Activated effector memory CD4-positive, alpha-beta T cell treated with Interleukin-2 at 50 U/mL for 16 hours (primary cell): ENCODE measurements around the gene ADAMTSL1.

ENCODE experiments used
- DNase-seq: peaks from one replicate; pipeline ENCODE4 v3.0.0-alpha.2; 2020

ADAMTSL1 gene

GRCh38 chr9:18500451-18500850 lies 26.5 kb downstream of the ADAMTSL1 start:
- DNase-seq, result no peak

- no peak for DNase-seq
Measured at GRCh38 chr9:18501949-18502348, 28.0 kb downstream of the ADAMTSL1 start.

GRCh38 chr9:18502546-18502945 lies 28.6 kb downstream of the ADAMTSL1 start:
- no peak for DNase-seq

- no peak for DNase-seq
Measured at GRCh38 chr9:18504707-18505106, 30.8 kb downstream of the ADAMTSL1 start.

GRCh38 chr9:18507151-18507550 lies 33.2 kb downstream of the ADAMTSL1 start:
- DNase-seq, result no peak

GRCh38 chr9:18516514-18516913 lies 42.6 kb downstream of the ADAMTSL1 start:
- no peak for DNase-seq

GRCh38 chr9:18516965-18517364 lies 43.0 kb downstream of the ADAMTSL1 start:
- DNase-seq, result no peak

- DNase-seq, result no peak
Measured at GRCh38 chr9:18520416-18521047, 46.6 kb downstream of the ADAMTSL1 start.

GRCh38 chr9:18526685-18527084 lies 52.7 kb downstream of the ADAMTSL1 start:
- no peak for DNase-seq

- no peak for DNase-seq
Measured at GRCh38 chr9:18531136-18532065, 57.4 kb downstream of the ADAMTSL1 start.

- DNase-seq, result no peak
Measured at GRCh38 chr9:18534611-18535010, 60.7 kb downstream of the ADAMTSL1 start.

GRCh38 chr9:18536554-18536953 lies 62.6 kb downstream of the ADAMTSL1 start:
- DNase-seq, result no peak

GRCh38 chr9:18539203-18539693 lies 65.3 kb downstream of the ADAMTSL1 start:
- DNase-seq, result no peak

GRCh38 chr9:18542837-18543405 lies 69.0 kb downstream of the ADAMTSL1 start:
- DNase-seq, result no peak

- no peak for DNase-seq
Measured at GRCh38 chr9:18543406-18544192, 69.6 kb downstream of the ADAMTSL1 start.

- no peak for DNase-seq
Measured at GRCh38 chr9:18544456-18544855, 70.5 kb downstream of the ADAMTSL1 start.

GRCh38 chr9:18545636-18546360 lies 71.8 kb downstream of the ADAMTSL1 start:
- DNase-seq, result no peak

- DNase-seq, result no peak
Measured at GRCh38 chr9:18548456-18548855, 74.5 kb downstream of the ADAMTSL1 start.

- DNase-seq, result no peak
Measured at GRCh38 chr9:18549772-18550171, 75.8 kb downstream of the ADAMTSL1 start.

GRCh38 chr9:18550286-18550685 lies 76.3 kb downstream of the ADAMTSL1 start:
- no peak for DNase-seq

GRCh38 chr9:18554244-18554643 lies 80.3 kb downstream of the ADAMTSL1 start:
- DNase-seq, result no peak
